Erythroblast (primary cell): Measurements from ENCODE around the gene CTPS1.
A peak's percentile ranks its signal among the peaks of the same experiment; 100 is the strongest.

Experiments used
- DNase-seq, 2 experiments: peaks; one replicate each; lab custom pipeline; 2025; lab: John Stamatoyannopoulos, UW
- GATA1 ChIP-seq: IDR thresholded peaks from 2 replicates; pipeline ENCODE4 v1.6.1; 2011; ENCODE audit warnings: low read depth, mild to moderate bottlenecking, control low read depth, low read length, moderate library complexity
- POLR2A ChIP-seq: IDR thresholded peaks from 2 replicates; pipeline ENCODE4 v1.6.1; 2011; ENCODE audit warnings: mild to moderate bottlenecking, low read length

The CTPS1 gene

GRCh38 chr1:40979241-40980067 is at the start of gene CTPS1:
Gene CTPS1 (plus strand): TSS chr1:40979696. CDS start chr1:40983291, 3,595 bp downstream.
- DNase-seq: peak; percentile 94 to 98
- TF ChIP-seq GATA1: no peak
- peak; percentile 67 for TF ChIP-seq POLR2A

- no peak for DNase-seq
- no peak for TF ChIP-seq POLR2A
- no peak for TF ChIP-seq GATA1
These were observed 49.1 kb upstream of the CTPS1 start for GRCh38 chr1:40930174-40930964.

GRCh38 chr1:40931601-40932000 is 47.9 kb upstream of the CTPS1 start:
- TF ChIP-seq POLR2A (no peak), GATA1 (no peak)
- no peak for DNase-seq

GRCh38 chr1:40932006-40932405 is 47.5 kb upstream of the CTPS1 start:
- DNase-seq: no peak
- TF ChIP-seq GATA1: no peak
- no peak for TF ChIP-seq POLR2A

GRCh38 chr1:40936931-40937339 is 42.6 kb upstream of the CTPS1 start:
- no peak for DNase-seq
- TF ChIP-seq GATA1: no peak
- TF ChIP-seq POLR2A: no peak

- no peak for TF ChIP-seq GATA1
- TF ChIP-seq POLR2A: no peak
- no peak for DNase-seq
These were observed 41.1 kb upstream of the CTPS1 start for GRCh38 chr1:40938393-40938792.

- TF ChIP-seq POLR2A (no peak), GATA1 (no peak)
- peak; percentile 20 to 51 for DNase-seq
These were observed 40.0 kb upstream of the CTPS1 start for GRCh38 chr1:40939320-40940059.

GRCh38 chr1:40944326-40944725 is 35.2 kb upstream of the CTPS1 start:
- no peak for DNase-seq
- TF ChIP-seq GATA1: no peak
- no peak for TF ChIP-seq POLR2A

- TF ChIP-seq POLR2A (no peak), GATA1 (no peak)
- no peak for DNase-seq
These were observed 34.6 kb upstream of the CTPS1 start for GRCh38 chr1:40944841-40945430.

- no peak for DNase-seq
- TF ChIP-seq POLR2A (no peak), GATA1 (no peak)
These were observed 34.0 kb upstream of the CTPS1 start for GRCh38 chr1:40945491-40945973.

- TF ChIP-seq GATA1 (no peak), POLR2A (no peak)
- peak; percentile 59 to 65 for DNase-seq
These were observed 30.6 kb upstream of the CTPS1 start for GRCh38 chr1:40948741-40949443.

GRCh38 chr1:40949563-40949962 is 29.9 kb upstream of the CTPS1 start:
- no peak for TF ChIP-seq POLR2A
- TF ChIP-seq GATA1: no peak
- no peak for DNase-seq
